Spinal cord (tissue), 10 donors: Measurements from ENCODE around the gene NCKAP5. TPM values are rescaled to one million over a fixed set of nuclear protein-coding genes. Genes with fewer than 3 reads are reported as not detected.

Source experiments
- DNase-seq, 6 donors: peaks; one replicate each; pipeline versions ENCODE4 v3.0.0 to v3.0.0-alpha.2; 2013 to 2015; ENCODE audit warnings: low spot score in 6 of 6, low read depth in 4 of 6
- H3K27ac ChIP-seq: one replicate; pipeline ENCODE4 v1.5.1; 2013; ENCODE audit warnings: low read depth, low read length, control low read depth
- H3K27me3 ChIP-seq: one replicate; pipeline ENCODE4 v1.6.1; 2013; ENCODE audit warnings: low read length; ENCODE audit not compliant: control insufficient read depth, insufficient read depth
- H3K36me3 ChIP-seq: one replicate; pipeline ENCODE4 v1.6.1; 2013; ENCODE audit warnings: low read length; ENCODE audit not compliant: control insufficient read depth, insufficient read depth
- H3K4me1 ChIP-seq: one replicate; pipeline ENCODE4 v1.6.1; 2013; ENCODE audit warnings: low read length; ENCODE audit not compliant: control insufficient read depth, insufficient read depth
- H3K4me3 ChIP-seq: one replicate; pipeline ENCODE4 v1.5.1; 2013; ENCODE audit warnings: low read depth, low read length, control low read depth
- H3K9me3 ChIP-seq: one replicate; pipeline ENCODE4 v1.6.1; 2013; ENCODE audit warnings: low read length; ENCODE audit not compliant: control insufficient read depth, insufficient read depth
- WGBS: methylation state at CpG from one replicate; pipeline ENCODE4 v1.1.5; 2013; ENCODE audit warnings: missing lambda C conversion rate; ENCODE audit not compliant: insufficient coverage; 5-methylcytosine and 5-hydroxymethylcytosine counted together
- polyA plus RNA-seq, 2 donors: library from polyadenylated mRNA; unstranded; fragments of 120-200 nt; gene quantifications; one replicate each; pipeline ENCODE4 v1.2.1, GENCODE V29; 2013; ENCODE audit not compliant: insufficient read length in 2 of 2
- total RNA-seq, 2 donors: library from RNA; depleted of rRNA in 1 of 2; stranded (reverse); fragments of 120-200 nt in 1 of 2; fragments of >200 nt in 1 of 2; gene quantifications; one replicate each; pipeline versions ENCODE4 v1.2.3 to v1.2.4, GENCODE V29; 2013 to 2014
- donor health status: healthy.

The NCKAP5 gene
- total and polyA plus RNA-seq, 4 donors: 8.9 to 17.7 (median 11.6) TPM

DNA sequence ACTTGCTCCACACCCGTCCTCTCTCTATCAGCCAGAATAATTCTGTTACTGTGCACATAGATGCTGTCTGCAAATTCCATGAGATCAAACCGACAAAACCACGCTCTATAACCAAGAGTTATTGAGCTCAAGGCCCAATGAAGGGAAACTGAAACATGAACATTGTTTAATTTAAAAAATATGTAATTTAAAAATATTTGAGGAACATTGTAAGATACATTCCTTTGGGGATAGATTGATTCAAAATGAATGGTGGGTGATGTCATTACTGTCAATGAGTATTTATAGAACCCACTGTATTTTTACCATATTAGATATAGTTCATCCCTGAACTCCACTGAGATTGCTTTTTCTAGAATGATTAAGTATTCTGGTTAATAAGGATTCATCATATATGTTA lies 50.4 kb downstream of the NCKAP5 start:
- no peaks in the 10 kb centered on the region for H3K4me1 ChIP-seq
- H3K27ac ChIP-seq: no peak overlapping the region
- H3K36me3 ChIP-seq: no peaks in the 10 kb centered on the region
- no peaks in the 10 kb centered on the region for H3K27me3 ChIP-seq
- no CpG with 5 or more reads among the region's 3 CpGs for WGBS
- no peaks in the 10 kb centered on the region for H3K9me3 ChIP-seq
- H3K4me3 ChIP-seq: no peak overlapping the region
- no peak for DNase-seq

DNA sequence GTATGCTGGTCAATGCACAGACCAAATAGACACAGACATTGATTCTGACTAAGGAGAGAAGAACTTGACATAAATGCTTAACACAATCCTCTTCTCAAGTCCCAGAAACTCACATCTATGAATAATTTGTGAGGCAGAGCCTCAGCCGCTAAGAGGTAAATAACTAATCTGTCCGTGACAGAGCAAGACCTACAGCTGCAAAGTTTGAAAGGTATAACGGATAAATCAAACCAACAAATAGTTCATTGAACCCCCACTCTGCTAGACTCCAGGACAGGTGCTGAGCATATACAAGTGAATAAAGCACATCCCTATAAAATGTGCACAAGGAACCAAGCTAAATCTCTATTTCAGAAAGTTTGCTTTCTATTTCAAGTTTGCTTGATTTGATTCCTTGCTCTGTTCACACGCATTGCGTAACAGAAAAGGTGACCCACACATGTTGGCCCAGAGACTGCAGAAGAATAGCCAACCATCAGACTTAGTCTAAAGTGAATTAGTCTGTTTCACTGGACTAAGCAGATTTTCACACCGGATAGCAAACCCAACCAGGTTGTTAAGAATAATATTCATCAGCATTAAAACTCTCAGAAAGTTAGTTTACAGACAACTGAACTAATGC lies 51.7 kb downstream of the NCKAP5 start:
- Histone ChIP-seq H3K36me3 (no peaks in the 10 kb centered on the region), H3K4me1 (no peaks in the 10 kb centered on the region), H3K27ac (no peak overlapping the region), H3K9me3 (no peaks in the 10 kb centered on the region), H3K4me3 (no peak overlapping the region), H3K27me3 (no peaks in the 10 kb centered on the region)
- WGBS: 97% methylated on average over 4 of the region's 6 CpGs
- DNase-seq: no peak

DNA sequence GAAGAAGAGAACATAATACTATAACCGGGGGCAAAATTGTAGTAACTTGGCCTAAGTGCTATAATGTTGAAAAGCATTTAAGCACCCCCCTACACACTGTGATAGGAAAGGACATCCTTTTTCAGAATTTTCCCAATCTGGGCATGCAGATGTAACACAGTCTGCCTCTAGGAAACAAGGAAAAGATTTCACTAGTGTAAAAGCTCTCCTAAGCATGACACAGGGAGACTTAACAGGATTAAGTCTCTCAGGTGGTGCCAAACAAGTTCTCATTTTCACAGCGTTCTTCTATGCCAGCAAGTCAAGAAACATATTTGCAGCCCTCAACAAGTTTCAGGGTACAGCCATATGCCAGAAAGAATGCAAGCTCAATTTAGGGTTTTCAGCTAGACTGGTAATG lies 53.0 kb downstream of the NCKAP5 start:
- Histone ChIP-seq H3K27me3 (no peaks in the 10 kb centered on the region), H3K36me3 (no peaks in the 10 kb centered on the region), H3K27ac (no peak overlapping the region), H3K9me3 (no peaks in the 10 kb centered on the region), H3K4me1 (no peaks in the 10 kb centered on the region), H3K4me3 (no peak overlapping the region)
- peak in 1 of 6 donors; percentile 85 for DNase-seq
- WGBS: 20% methylated on average over 1 of the region's 2 CpGs

DNA sequence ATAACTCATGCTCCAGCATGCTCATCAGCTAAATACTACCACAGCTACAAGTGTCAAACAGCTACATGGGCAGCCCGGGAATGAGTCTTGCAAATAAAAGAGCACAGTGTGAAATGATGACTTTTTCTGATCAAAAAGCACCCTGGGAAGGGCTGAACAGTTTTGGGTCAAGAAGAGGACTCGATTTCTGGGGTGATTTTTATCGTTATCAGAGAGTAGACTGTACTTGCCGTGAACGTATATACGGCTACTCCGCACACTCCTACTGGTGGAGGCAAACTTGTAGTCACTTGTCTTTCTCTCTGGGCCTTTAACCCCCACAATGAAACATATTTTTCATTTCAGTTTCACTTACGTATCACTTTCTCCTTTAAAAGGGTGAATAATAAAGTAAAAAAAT lies 54.4 kb downstream of the NCKAP5 start:
- Histone ChIP-seq H3K27me3 (no peaks in the 10 kb centered on the region), H3K4me1 (no peaks in the 10 kb centered on the region), H3K27ac (no peak overlapping the region), H3K4me3 (no peak overlapping the region), H3K36me3 (no peaks in the 10 kb centered on the region), H3K9me3 (no peaks in the 10 kb centered on the region)
- DNase-seq: no peak
- 79% methylated on average over 5 of the region's 8 CpGs for WGBS

DNA sequence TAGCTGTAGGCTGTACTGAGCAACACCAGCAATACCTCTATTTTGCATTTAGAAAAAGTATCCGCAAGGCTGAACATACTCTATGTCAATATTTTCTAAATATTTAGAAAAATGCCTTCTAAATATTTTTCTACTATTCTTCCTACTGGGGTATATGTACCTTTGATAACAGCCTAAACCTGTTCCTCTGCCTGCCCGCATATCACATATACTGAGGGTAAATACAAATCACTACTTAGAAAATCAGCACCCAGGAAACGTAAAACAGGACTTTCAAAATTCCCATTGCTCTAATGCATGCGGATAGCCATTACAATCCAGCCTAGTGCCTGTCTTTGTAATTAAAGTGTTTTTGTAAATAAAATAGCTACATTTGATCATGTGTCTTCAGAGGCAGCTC lies 56.1 kb downstream of the NCKAP5 start:
- H3K27me3 ChIP-seq: no peaks in the 10 kb centered on the region
- no peaks in the 10 kb centered on the region for H3K36me3 ChIP-seq
- H3K4me1 ChIP-seq: no peaks in the 10 kb centered on the region
- H3K27ac ChIP-seq: no peak overlapping the region
- no peak for DNase-seq
- no peaks in the 10 kb centered on the region for H3K9me3 ChIP-seq
- no CpG with 5 or more reads among the region's 4 CpGs for WGBS
- no peak overlapping the region for H3K4me3 ChIP-seq

DNA sequence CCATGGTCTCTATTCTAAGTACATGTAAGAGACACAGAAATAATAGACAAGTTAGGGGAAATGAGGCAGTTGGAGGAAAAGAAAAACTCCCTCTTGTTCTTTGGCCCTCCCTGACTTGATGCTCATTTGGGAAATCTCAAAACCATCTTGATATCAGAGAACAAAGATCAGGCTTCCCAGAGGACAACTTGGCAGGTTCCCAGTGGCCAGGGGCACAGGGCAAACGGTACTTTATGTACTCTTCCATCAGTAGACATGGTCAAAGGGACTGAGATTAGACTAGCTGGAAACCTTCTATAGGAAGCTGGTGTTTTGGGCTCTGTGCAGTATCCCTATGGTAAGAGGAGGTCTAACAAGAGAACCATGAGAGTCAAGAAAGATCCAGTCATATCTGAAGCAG lies 56.6 kb downstream of the NCKAP5 start:
- Histone ChIP-seq H3K27ac (no peak overlapping the region), H3K4me1 (no peaks in the 10 kb centered on the region), H3K4me3 (no peak overlapping the region), H3K36me3 (no peaks in the 10 kb centered on the region), H3K27me3 (no peaks in the 10 kb centered on the region), H3K9me3 (no peaks in the 10 kb centered on the region)
- no peak for DNase-seq
- WGBS: no CpG with 5 or more reads among the region's 1 CpG

DNA sequence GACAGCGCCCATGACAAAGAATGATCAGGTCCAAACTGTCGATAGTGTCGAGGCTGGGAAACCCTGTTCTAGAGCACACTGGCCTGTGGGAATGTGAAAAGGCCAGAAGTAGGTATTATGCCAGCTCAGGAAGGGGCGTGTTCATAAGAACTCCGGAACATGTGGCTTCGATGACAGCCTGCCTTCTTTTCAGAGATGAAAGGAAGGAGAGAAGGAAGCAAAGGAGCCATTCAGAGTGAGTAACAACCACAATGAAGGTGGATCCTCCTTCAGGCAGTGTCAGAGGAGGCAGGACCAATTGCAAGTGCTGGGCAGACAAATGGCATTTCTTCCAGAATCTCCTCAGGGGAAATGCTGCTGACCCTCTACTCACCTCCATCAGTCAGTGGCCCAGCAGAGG lies 58.5 kb downstream of the NCKAP5 start:
- WGBS: 98% methylated on average over 6 of the region's 6 CpGs
- Histone ChIP-seq H3K27me3 (no peaks in the 10 kb centered on the region), H3K4me1 (peaks cover 6% of the 10 kb centered on the region), H3K36me3 (no peaks in the 10 kb centered on the region), H3K4me3 (no peak overlapping the region), H3K27ac (no peak overlapping the region), H3K9me3 (no peaks in the 10 kb centered on the region)
- DNase-seq: no peak

DNA sequence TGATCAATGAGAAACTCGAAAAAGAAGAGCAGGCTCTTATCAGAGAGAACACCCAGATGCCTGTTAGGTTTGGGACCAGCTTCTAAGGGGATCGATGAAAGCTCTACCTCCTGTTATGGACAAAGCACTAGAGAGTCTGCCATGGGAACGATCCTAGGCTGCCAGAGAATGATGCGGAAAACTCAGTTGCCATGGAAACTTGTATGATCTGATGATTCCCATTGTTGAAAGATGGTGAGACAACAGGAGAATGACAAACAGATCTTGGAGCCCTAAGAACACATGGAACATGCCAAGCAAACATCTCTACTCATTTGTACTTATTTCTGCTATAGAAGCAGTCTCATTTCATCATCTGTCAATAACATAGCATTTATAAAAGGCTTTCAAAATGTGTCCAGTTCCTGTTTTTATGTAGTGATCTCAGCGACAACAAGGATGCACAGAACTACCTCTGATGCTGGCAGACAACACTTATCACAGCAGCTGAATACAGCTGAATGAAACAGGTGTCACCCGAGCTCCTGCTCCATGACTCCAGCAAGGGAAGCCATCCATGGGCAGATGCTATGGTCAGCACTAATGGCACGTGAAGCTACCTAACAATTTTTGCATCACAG lies 59.6 kb downstream of the NCKAP5 start:
- 29% methylated on average over 4 of the region's 7 CpGs for whole genome bisulfite sequencing
- no peak overlapping the region for H3K4me3 ChIP-seq
- no peaks in the 10 kb centered on the region for H3K36me3 ChIP-seq

DNA sequence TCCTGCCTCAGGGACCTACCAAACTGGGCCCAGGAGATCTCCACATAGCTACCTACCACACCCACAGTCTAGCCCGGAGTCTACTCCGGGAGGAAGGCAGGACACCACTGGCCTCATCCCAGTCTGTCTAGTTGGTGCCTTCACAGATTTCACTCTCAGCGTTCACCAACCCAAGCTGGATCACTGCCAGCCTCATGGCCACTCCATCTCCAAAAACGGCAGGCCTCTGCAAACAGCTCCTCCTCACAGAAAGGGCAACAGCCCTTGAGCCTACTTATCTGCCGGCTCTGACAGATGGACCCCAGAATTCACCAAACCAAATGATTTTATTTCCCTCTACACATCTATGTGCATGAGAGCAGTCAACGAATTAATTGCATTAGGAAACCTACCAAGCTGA lies 61.3 kb downstream of the NCKAP5 start:
- Histone ChIP-seq H3K9me3 (no peaks in the 10 kb centered on the region), H3K27ac (no peak overlapping the region), H3K27me3 (no peaks in the 10 kb centered on the region), H3K4me1 (peaks cover 10% of the 10 kb centered on the region), H3K4me3 (no peak overlapping the region), H3K36me3 (no peaks in the 10 kb centered on the region)
- DNase-seq: peak in 1 of 6 donors; percentile 59
- 64% methylated on average over 6 of the region's 6 CpGs for whole genome bisulfite sequencing

More for the DNA sequence above, 59.6 kb downstream of the NCKAP5 start:
- Histone ChIP-seq H3K27ac (no peak overlapping the region), H3K27me3 (no peaks in the 10 kb centered on the region), H3K4me1 (peaks cover 10% of the 10 kb centered on the region), H3K9me3 (no peaks in the 10 kb centered on the region)
- DNase-seq: peak in 5 of 6 donors; percentile 56 to 95 (median 65)
